Endothelial cell of umbilical vein (primary cell): ENCODE results near the gene LTBP1. TPM values are rescaled to one million over a fixed set of nuclear protein-coding genes. Genes with fewer than 3 reads are reported as not detected.

ENCODE experiments used
- BruUV-seq: library from RNA; stranded (reverse); fragments of 400-500 nt; replicated peaks from 2 replicates; lab custom pipeline; 2021; lab: Mats Ljungman, UMichigan
- CTCF ChIA-PET: fragments of 300-600, 350-600 bp; sonication (Branson Sonifier 250); formaldehyde crosslinking; loops from one replicate; lab custom pipeline; 2021; ENCODE audit warnings: antibody characterized with exemption, inconsistent platforms; lab: Charles Lee
- POLR2A ChIA-PET: fragments of 300-600, 350-600 bp; sonication (Branson Sonifier 250); formaldehyde crosslinking; loops from one replicate; lab custom pipeline; 2021; ENCODE audit warnings: antibody characterized with exemption, inconsistent platforms; lab: Charles Lee
- DNase-seq: peaks from one replicate; pipeline ENCODE4 v3.0.0-alpha.2; 2011; ENCODE audit warnings: low read depth, low spot score
- FAIRE-seq: peaks from 2 replicates; lab custom pipeline; 2011; peaks lifted over from hg19 to GRCh38; lab: Jason Lieb, UNC
- H2AFZ ChIP-seq: 2 replicates; pipeline ENCODE4 v1.6.0; 2012; ENCODE audit warnings: low read depth, low read length, control low read depth, inconsistent platforms
- H3K27ac ChIP-seq: 2 replicates; pipeline ENCODE4 v1.5.1; 2011; ENCODE audit warnings: low read depth, mild to moderate bottlenecking, control low read depth, low read length, moderate library complexity; ENCODE audit not compliant: insufficient read depth
- H3K27me3 ChIP-seq, 2 experiments: 2 replicates each; pipeline versions ENCODE4 v1.6.0 to v1.6.1; 2011; ENCODE audit warnings: low read length in 2 of 2, mixed read lengths in 1 of 2; ENCODE audit not compliant: control insufficient read depth in 2 of 2, insufficient read depth in 2 of 2
- H3K36me3 ChIP-seq, 2 experiments: 2 replicates in 1 of 2; 3 replicates in 1 of 2; pipeline ENCODE4 v1.5.1; 2011; ENCODE audit warnings: low read length in 2 of 2, mild to moderate bottlenecking in 1 of 2, moderate library complexity in 1 of 2; ENCODE audit not compliant: control insufficient read depth in 2 of 2, insufficient read depth in 2 of 2; ENCODE audit errors: extremely low read depth in 1 of 2
- H3K4me1 ChIP-seq: 3 replicates; pipeline ENCODE4 v1.5.1; 2011; ENCODE audit warnings: mild to moderate bottlenecking, low read length; ENCODE audit not compliant: control insufficient read depth, insufficient read depth; ENCODE audit errors: extremely low read depth
- H3K4me2 ChIP-seq: 2 replicates; pipeline ENCODE4 v1.6.1; 2011; ENCODE audit warnings: low read length, control low read depth, mixed read lengths; ENCODE audit not compliant: insufficient read depth
- H3K4me3 ChIP-seq, 3 experiments: fragments of 200-600 bp in 1 of 3; sonication (generic), shearing (Covaris generic) in 1 of 3; replicated peaks in 1 of 3; 2 replicates each; pipeline ENCODE4 v1.5.1; 2011 to 2016; ENCODE audit warnings: control low read depth in 3 of 3, low read length in 3 of 3, mild to moderate bottlenecking in 2 of 3, inconsistent platforms in 1 of 3, low read depth in 1 of 3, moderate library complexity in 1 of 3; ENCODE audit not compliant: insufficient read depth in 1 of 3
- H3K79me2 ChIP-seq: 2 replicates; pipeline ENCODE4 v1.6.0; 2012; ENCODE audit warnings: low read length, inconsistent platforms; ENCODE audit not compliant: control insufficient read depth, insufficient read depth
- H3K9ac ChIP-seq: replicated peaks from 2 replicates; pipeline ENCODE3; 2011; ENCODE audit warnings: low read length, control low read depth; ENCODE audit not compliant: insufficient read depth; ENCODE audit errors: extremely low read depth
- H3K9me1 ChIP-seq: replicated peaks from 3 replicates; pipeline ENCODE4 v1.6.0; 2011; ENCODE audit warnings: mild to moderate bottlenecking, low read length; ENCODE audit not compliant: control insufficient read depth, insufficient read depth; ENCODE audit errors: extremely low read depth
- H3K9me3 ChIP-seq: replicated peaks from 2 replicates; pipeline ENCODE4 v1.5.1; 2012; ENCODE audit warnings: low read length, inconsistent platforms; ENCODE audit not compliant: control insufficient read depth, insufficient read depth
- H4K20me1 ChIP-seq: replicated peaks from 2 replicates; pipeline ENCODE3; 2011; ENCODE audit warnings: mild to moderate bottlenecking, low read length; ENCODE audit not compliant: control insufficient read depth, insufficient read depth; ENCODE audit errors: extremely low read depth
- EZH2 ChIP-seq: IDR thresholded peaks from 2 replicates; pipeline ENCODE4 v1.6.1; 2012; ENCODE audit warnings: borderline replicate concordance, low read depth, mild to moderate bottlenecking, moderate library complexity, low read length, inconsistent platforms; ENCODE audit not compliant: severe bottlenecking
- FOS ChIP-seq: IDR thresholded peaks from 2 replicates; pipeline ENCODE4 v1.6.1; 2011; ENCODE audit warnings: mild to moderate bottlenecking, low read length, moderate library complexity, borderline replicate concordance; ENCODE audit not compliant: insufficient read depth
- GATA2 ChIP-seq: IDR thresholded peaks from 2 replicates; pipeline ENCODE4 v1.7.0; 2011; ENCODE audit warnings: low read depth, mild to moderate bottlenecking, moderate library complexity, mixed read lengths, low read length; ENCODE audit not compliant: insufficient read length, insufficient read depth
- JUN ChIP-seq: IDR thresholded peaks from 2 replicates; pipeline ENCODE4 v1.6.1; 2011; ENCODE audit warnings: borderline replicate concordance, low read depth; ENCODE audit not compliant: insufficient read length, insufficient read depth
- MYC ChIP-seq: IDR thresholded peaks from one replicate; pipeline ENCODE4 v1.6.1; 2011; ENCODE audit warnings: mild to moderate bottlenecking, low read depth, low read length
- POLR2A ChIP-seq: IDR thresholded peaks from 2 replicates; pipeline ENCODE4 v1.6.1; 2012; ENCODE audit warnings: low read depth, mild to moderate bottlenecking, control low read depth, low read length
- POLR2AphosphoS5 ChIP-seq: IDR thresholded peaks from 2 replicates; pipeline ENCODE4 v1.6.1; 2012; ENCODE audit warnings: low read depth, mild to moderate bottlenecking, control low read depth, low read length, moderate library complexity; ENCODE audit not compliant: insufficient read depth
- dilution Hi-C: fragments of 300-500 bp; cut with MboI; formaldehyde crosslinking; loops from one replicate; pipeline ENCODE4 v1.15.0; 2019; ENCODE audit warnings: low sequenced_read_pairs; ENCODE audit not compliant: extremely low pct_ligation_motif_present
- intact Hi-C: fragments of 100-400 bp; cut with micrococcal nuclease; formaldehyde crosslinking; loops from one replicate; pipeline ENCODE4 v1.10.0; 2022
- polyA plus RNA-seq, 4 experiments: library from polyadenylated mRNA; depleted of rRNA in 3 of 4; stranded (reverse) in 3 of 4; unstranded in 1 of 4; fragments of >200 nt; gene quantifications; 2 replicates each; pipeline versions ENCODE4 v1.2.1 to v1.2.3, GENCODE V29; 2011 to 2012; ENCODE audit warnings: missing spikeins in 1 of 4
- total RNA-seq: library from RNA; stranded (reverse); gene quantifications from 2 replicates; pipeline ENCODE4 v1.2.3, GENCODE V29; 2021
- TF ChIP-seq, protein P1 (sequence below), 2 donors: IDR thresholded peaks; 1 replicate in 1 of 2; 2 replicates in 1 of 2; pipeline ENCODE4 v1.5.1; 2011; ENCODE audit warnings: low read length in 2 of 2, mild to moderate bottlenecking in 2 of 2, moderate library complexity in 2 of 2, control low read depth in 1 of 2, inconsistent platforms in 1 of 2, low read depth in 1 of 2; ENCODE audit not compliant: insufficient read depth in 1 of 2; ENCODE audit errors: extremely low read depth in 1 of 2
- TF ChIP-seq, protein P2 (sequence below): IDR thresholded peaks from 2 replicates; pipeline ENCODE4 v1.6.1; 2011; ENCODE audit not compliant: insufficient read depth, insufficient read length

LTBP1 gene
- total and polyA plus RNA-seq, 2 donors (not counting 3 experiments of a cell fraction or from before 2014, with no cell fraction given) = 57.4 to 68.2 TPM

DNA sequence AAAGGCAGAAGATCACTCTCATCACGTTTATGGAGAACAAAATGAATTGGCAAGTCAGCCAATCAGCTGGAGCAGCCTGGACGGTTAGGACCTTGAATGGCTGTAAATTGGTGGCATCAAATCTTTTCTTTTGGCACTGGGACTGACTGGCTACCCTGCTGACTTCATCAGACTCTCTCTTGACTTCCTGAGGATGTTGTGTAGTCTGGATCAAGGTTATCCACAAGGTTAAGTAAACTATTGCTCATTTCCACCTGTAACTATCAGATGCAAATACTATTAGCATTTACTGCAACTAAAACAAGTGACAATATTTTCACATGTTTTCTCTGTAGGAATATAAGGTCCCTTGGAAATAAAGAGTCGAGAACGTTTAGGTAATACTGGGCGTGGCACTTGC, 395.4 kb downstream of the LTBP1 start:
- peak overlapping the region; percentile 65 for H3K4me2 ChIP-seq
- TF ChIP-seq MYC (no peak), GATA2 (peak; percentile 84), POLR2A (peak; percentile 40), FOS (peak; percentile 86), EZH2 (no peak), JUN (peak; percentile 89), POLR2AphosphoS5 (peak; percentile 85)
- TF ChIP-seq, protein P1, sequence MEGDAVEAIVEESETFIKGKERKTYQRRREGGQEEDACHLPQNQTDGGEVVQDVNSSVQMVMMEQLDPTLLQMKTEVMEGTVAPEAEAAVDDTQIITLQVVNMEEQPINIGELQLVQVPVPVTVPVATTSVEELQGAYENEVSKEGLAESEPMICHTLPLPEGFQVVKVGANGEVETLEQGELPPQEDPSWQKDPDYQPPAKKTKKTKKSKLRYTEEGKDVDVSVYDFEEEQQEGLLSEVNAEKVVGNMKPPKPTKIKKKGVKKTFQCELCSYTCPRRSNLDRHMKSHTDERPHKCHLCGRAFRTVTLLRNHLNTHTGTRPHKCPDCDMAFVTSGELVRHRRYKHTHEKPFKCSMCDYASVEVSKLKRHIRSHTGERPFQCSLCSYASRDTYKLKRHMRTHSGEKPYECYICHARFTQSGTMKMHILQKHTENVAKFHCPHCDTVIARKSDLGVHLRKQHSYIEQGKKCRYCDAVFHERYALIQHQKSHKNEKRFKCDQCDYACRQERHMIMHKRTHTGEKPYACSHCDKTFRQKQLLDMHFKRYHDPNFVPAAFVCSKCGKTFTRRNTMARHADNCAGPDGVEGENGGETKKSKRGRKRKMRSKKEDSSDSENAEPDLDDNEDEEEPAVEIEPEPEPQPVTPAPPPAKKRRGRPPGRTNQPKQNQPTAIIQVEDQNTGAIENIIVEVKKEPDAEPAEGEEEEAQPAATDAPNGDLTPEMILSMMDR (IDR thresholded peaks at IDR 0.05; ENCODE audit: extremely low read depth in 1 of 2, insufficient read depth in 1 of 2, low read depth in 1 of 2, low read length in 2 of 2) = no peak
- TF ChIP-seq, protein P2, sequence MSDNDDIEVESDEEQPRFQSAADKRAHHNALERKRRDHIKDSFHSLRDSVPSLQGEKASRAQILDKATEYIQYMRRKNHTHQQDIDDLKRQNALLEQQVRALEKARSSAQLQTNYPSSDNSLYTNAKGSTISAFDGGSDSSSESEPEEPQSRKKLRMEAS = no peak
- H3K36me3 ChIP-seq = no peaks in the 10 kb centered on the region
- peak overlapping the region; percentile 99 for H3K27ac ChIP-seq
- no TSS peak for BruUV-seq
- H2AFZ ChIP-seq = no peak overlapping the region
- ChIA-PET POLR2A (no interaction called here), CTCF (interaction anchor here (1.0 to 1.2 kb wide), 4 partner anchors 51 to 99 kb away, joined by 3 to 5 read pairs (median 4); no protein-coding TSS in a partner anchor)
- DNase-seq (peak; percentile 98), FAIRE-seq (peak; percentile 98)
- no peaks in the 10 kb centered on the region for H3K9me3 ChIP-seq
- dilution Hi-C loops (no loop called here), intact Hi-C loops (loop anchor here (1.0 to 2.0 kb wide), 7 partner anchors 33 to 319 kb away; partner anchors contain the start of gene RASGRP3)
- peak overlapping the region; percentile 87 for H3K9ac ChIP-seq
- no peak overlapping the region for H3K4me3 ChIP-seq
- no peaks in the 10 kb centered on the region for H3K27me3 ChIP-seq
- no peaks in the 10 kb centered on the region for H4K20me1 ChIP-seq
- H3K79me2 ChIP-seq = no peaks in the 10 kb centered on the region
- peaks cover 28% of the 10 kb centered on the region for H3K4me1 ChIP-seq
- no peaks in the 10 kb centered on the region for H3K9me1 ChIP-seq
